HepG2 (cell line): ENCODE results near the gene GRIK1.

ENCODE experiments used
- NBN ChIP-seq: fragments of 450-650 bp; conservative IDR thresholded peaks from 2 replicates; pipeline ENCODE4 v1.6.1; 2017
- POLR2A ChIP-seq, 2 experiments: IDR thresholded peaks; 2 replicates each; pipeline ENCODE4 v1.6.1; 2011; ENCODE audit warnings: low read depth in 2 of 2, low read length in 2 of 2, mild to moderate bottlenecking in 1 of 2, moderate library complexity in 1 of 2; ENCODE audit not compliant: insufficient read depth in 1 of 2
- RAD21 ChIP-seq: fragments of 450-650 bp; formaldehyde crosslinking; IDR thresholded peaks from 2 replicates; pipeline ENCODE4 v1.5.0; 2020; ENCODE audit warnings: mild to moderate bottlenecking
- RAD51 ChIP-seq: fragments of 450-650 bp; IDR thresholded peaks from 2 replicates; pipeline ENCODE4 v1.6.1; 2016; ENCODE audit warnings: borderline replicate concordance
- TAF1 ChIP-seq: sonication (generic); formaldehyde crosslinking; IDR thresholded peaks from 2 replicates; pipeline ENCODE4 v1.4.0; 2020; ENCODE audit warnings: missing genetic modification reagents
- TAF15 ChIP-seq: fragments of 200-400 bp; formaldehyde crosslinking; IDR thresholded peaks from one replicate; pipeline ENCODE4 v1.6.1; 2018; ENCODE audit warnings: mild to moderate bottlenecking, low read depth, low read length; ENCODE audit not compliant: poor library complexity, severe bottlenecking
- ZNF879 ChIP-seq: sonication (generic); formaldehyde crosslinking; IDR thresholded peaks from 2 replicates; pipeline ENCODE4 v1.8.1; 2023; ENCODE audit warnings: missing genetic modification reagents
- TF ChIP-seq, protein P1 (sequence below): sonication (generic); formaldehyde crosslinking; IDR thresholded peaks from 2 replicates; pipeline ENCODE4 v1.8.0; 2022; ENCODE audit warnings: mild to moderate bottlenecking, missing genetic modification reagents; ENCODE audit not compliant: insufficient replicate concordance
- TF ChIP-seq, protein P2 (sequence below): sonication (generic); formaldehyde crosslinking; IDR thresholded peaks from 2 replicates; pipeline ENCODE4 v1.4.0; 2020; ENCODE audit warnings: missing genetic modification reagents, mild to moderate bottlenecking, borderline replicate concordance
- TF ChIP-seq, protein P3 (sequence below): sonication (generic); formaldehyde crosslinking; IDR thresholded peaks from 2 replicates; pipeline ENCODE4 v1.4.0; 2020; ENCODE audit warnings: missing genetic modification reagents

DNA sequence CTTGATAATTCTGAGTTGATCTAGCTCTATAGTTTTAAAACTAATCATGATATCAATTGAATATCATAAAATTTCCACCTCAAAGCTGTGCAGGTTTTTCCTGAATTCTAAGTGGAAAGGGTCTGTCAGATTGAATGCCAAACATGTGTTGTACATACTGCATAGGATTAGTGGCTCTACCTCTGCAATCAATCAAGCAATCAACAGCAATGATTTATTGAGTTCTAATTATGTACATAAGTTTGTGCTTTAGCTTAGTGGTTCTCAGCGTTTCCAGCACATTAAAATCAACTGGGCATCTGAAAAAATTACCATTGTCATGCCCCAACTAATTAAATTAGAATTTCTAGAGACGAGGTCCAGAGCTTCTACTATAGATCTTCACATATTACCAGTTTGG, 389.6 kb downstream of the GRIK1 start:
- TF ChIP-seq TAF15 (no peak), RAD21 (no peak), POLR2A (IDR thresholded peaks at IDR 0.05; ENCODE audit: insufficient read depth in 1 of 2, low read depth in 2 of 2, low read length in 2 of 2) (no peak), NBN (no peak), RAD51 (no peak), ZNF879 (CRISPR knock-in tag) (no peak), TAF1 (CRISPR knock-in tag) (no peak)
- TF ChIP-seq, protein P1, sequence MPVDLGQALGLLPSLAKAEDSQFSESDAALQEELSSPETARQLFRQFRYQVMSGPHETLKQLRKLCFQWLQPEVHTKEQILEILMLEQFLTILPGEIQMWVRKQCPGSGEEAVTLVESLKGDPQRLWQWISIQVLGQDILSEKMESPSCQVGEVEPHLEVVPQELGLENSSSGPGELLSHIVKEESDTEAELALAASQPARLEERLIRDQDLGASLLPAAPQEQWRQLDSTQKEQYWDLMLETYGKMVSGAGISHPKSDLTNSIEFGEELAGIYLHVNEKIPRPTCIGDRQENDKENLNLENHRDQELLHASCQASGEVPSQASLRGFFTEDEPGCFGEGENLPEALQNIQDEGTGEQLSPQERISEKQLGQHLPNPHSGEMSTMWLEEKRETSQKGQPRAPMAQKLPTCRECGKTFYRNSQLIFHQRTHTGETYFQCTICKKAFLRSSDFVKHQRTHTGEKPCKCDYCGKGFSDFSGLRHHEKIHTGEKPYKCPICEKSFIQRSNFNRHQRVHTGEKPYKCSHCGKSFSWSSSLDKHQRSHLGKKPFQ: no peak
- TF ChIP-seq, protein P2, sequence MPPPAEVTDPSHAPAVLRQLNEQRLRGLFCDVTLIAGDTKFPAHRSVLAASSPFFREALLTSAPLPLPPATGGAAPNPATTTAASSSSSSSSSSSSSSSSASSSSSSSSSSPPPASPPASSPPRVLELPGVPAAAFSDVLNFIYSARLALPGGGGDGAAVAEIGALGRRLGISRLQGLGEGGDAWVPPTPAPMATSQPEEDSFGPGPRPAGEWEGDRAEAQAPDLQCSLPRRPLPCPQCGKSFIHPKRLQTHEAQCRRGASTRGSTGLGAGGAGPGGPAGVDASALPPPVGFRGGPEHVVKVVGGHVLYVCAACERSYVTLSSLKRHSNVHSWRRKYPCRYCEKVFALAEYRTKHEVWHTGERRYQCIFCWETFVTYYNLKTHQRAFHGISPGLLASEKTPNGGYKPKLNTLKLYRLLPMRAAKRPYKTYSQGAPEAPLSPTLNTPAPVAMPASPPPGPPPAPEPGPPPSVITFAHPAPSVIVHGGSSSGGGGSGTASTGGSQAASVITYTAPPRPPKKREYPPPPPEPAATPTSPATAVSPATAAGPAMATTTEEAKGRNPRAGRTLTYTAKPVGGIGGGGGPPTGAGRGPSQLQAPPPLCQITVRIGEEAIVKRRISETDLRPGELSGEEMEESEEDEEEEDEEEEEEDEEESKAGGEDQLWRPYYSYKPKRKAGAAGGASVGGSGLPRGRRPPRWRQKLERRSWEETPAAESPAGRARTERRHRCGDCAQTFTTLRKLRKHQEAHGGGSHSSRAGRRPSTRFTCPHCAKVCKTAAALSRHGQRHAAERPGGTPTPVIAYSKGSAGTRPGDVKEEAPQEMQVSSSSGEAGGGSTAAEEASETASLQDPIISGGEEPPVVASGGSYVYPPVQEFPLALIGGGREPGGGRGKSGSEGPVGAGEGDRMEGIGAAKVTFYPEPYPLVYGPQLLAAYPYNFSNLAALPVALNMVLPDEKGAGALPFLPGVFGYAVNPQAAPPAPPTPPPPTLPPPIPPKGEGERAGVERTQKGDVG (CRISPR knock-in tag): no peak
- TF ChIP-seq, protein P3, sequence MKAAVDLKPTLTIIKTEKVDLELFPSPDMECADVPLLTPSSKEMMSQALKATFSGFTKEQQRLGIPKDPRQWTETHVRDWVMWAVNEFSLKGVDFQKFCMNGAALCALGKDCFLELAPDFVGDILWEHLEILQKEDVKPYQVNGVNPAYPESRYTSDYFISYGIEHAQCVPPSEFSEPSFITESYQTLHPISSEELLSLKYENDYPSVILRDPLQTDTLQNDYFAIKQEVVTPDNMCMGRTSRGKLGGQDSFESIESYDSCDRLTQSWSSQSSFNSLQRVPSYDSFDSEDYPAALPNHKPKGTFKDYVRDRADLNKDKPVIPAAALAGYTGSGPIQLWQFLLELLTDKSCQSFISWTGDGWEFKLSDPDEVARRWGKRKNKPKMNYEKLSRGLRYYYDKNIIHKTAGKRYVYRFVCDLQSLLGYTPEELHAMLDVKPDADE: no peak
